Endothelial cell of umbilical vein (primary cell): Measurements from ENCODE around the gene CAMSAP1. TPM values are rescaled to one million over a fixed set of nuclear protein-coding genes. Genes with fewer than 3 reads are reported as not detected.

Source experiments
- BruUV-seq: library from RNA; stranded (reverse); fragments of 400-500 nt; replicated peaks from 2 replicates; lab custom pipeline; 2021; lab: Mats Ljungman, UMichigan
- CTCF ChIA-PET: fragments of 300-600, 350-600 bp; sonication (Branson Sonifier 250); formaldehyde crosslinking; loops from one replicate; lab custom pipeline; 2021; ENCODE audit warnings: antibody characterized with exemption, inconsistent platforms; lab: Charles Lee
- POLR2A ChIA-PET: fragments of 300-600, 350-600 bp; sonication (Branson Sonifier 250); formaldehyde crosslinking; loops from one replicate; lab custom pipeline; 2021; ENCODE audit warnings: antibody characterized with exemption, inconsistent platforms; lab: Charles Lee
- DNase-seq: peaks from one replicate; pipeline ENCODE4 v3.0.0-alpha.2; 2011; ENCODE audit warnings: low read depth, low spot score
- FAIRE-seq: peaks from 2 replicates; lab custom pipeline; 2011; peaks lifted over from hg19 to GRCh38; lab: Jason Lieb, UNC
- H2AFZ ChIP-seq: 2 replicates; pipeline ENCODE4 v1.6.0; 2012; ENCODE audit warnings: low read depth, low read length, control low read depth, inconsistent platforms
- H3K27ac ChIP-seq: 2 replicates; pipeline ENCODE4 v1.5.1; 2011; ENCODE audit warnings: low read depth, mild to moderate bottlenecking, control low read depth, low read length, moderate library complexity; ENCODE audit not compliant: insufficient read depth
- H3K27me3 ChIP-seq, 2 experiments: 2 replicates each; pipeline versions ENCODE4 v1.6.0 to v1.6.1; 2011; ENCODE audit warnings: low read length in 2 of 2, mixed read lengths in 1 of 2; ENCODE audit not compliant: control insufficient read depth in 2 of 2, insufficient read depth in 2 of 2
- H3K36me3 ChIP-seq, 2 experiments: 2 replicates in 1 of 2; 3 replicates in 1 of 2; pipeline ENCODE4 v1.5.1; 2011; ENCODE audit warnings: low read length in 2 of 2, mild to moderate bottlenecking in 1 of 2, moderate library complexity in 1 of 2; ENCODE audit not compliant: control insufficient read depth in 2 of 2, insufficient read depth in 2 of 2; ENCODE audit errors: extremely low read depth in 1 of 2
- H3K4me1 ChIP-seq: 3 replicates; pipeline ENCODE4 v1.5.1; 2011; ENCODE audit warnings: mild to moderate bottlenecking, low read length; ENCODE audit not compliant: control insufficient read depth, insufficient read depth; ENCODE audit errors: extremely low read depth
- H3K4me2 ChIP-seq: 2 replicates; pipeline ENCODE4 v1.6.1; 2011; ENCODE audit warnings: low read length, control low read depth, mixed read lengths; ENCODE audit not compliant: insufficient read depth
- H3K4me3 ChIP-seq, 3 experiments: fragments of 200-600 bp in 1 of 3; sonication (generic), shearing (Covaris generic) in 1 of 3; replicated peaks in 1 of 3; 2 replicates each; pipeline ENCODE4 v1.5.1; 2011 to 2016; ENCODE audit warnings: control low read depth in 3 of 3, low read length in 3 of 3, mild to moderate bottlenecking in 2 of 3, inconsistent platforms in 1 of 3, low read depth in 1 of 3, moderate library complexity in 1 of 3; ENCODE audit not compliant: insufficient read depth in 1 of 3
- H3K79me2 ChIP-seq: 2 replicates; pipeline ENCODE4 v1.6.0; 2012; ENCODE audit warnings: low read length, inconsistent platforms; ENCODE audit not compliant: control insufficient read depth, insufficient read depth
- H3K9ac ChIP-seq: replicated peaks from 2 replicates; pipeline ENCODE3; 2011; ENCODE audit warnings: low read length, control low read depth; ENCODE audit not compliant: insufficient read depth; ENCODE audit errors: extremely low read depth
- H3K9me1 ChIP-seq: replicated peaks from 3 replicates; pipeline ENCODE4 v1.6.0; 2011; ENCODE audit warnings: mild to moderate bottlenecking, low read length; ENCODE audit not compliant: control insufficient read depth, insufficient read depth; ENCODE audit errors: extremely low read depth
- H3K9me3 ChIP-seq: replicated peaks from 2 replicates; pipeline ENCODE4 v1.5.1; 2012; ENCODE audit warnings: low read length, inconsistent platforms; ENCODE audit not compliant: control insufficient read depth, insufficient read depth
- H4K20me1 ChIP-seq: replicated peaks from 2 replicates; pipeline ENCODE3; 2011; ENCODE audit warnings: mild to moderate bottlenecking, low read length; ENCODE audit not compliant: control insufficient read depth, insufficient read depth; ENCODE audit errors: extremely low read depth
- CTCF ChIP-seq, 2 donors: IDR thresholded peaks; 1 replicate in 1 of 2; 2 replicates in 1 of 2; pipeline ENCODE4 v1.5.1; 2011; ENCODE audit warnings: low read length in 2 of 2, mild to moderate bottlenecking in 2 of 2, moderate library complexity in 2 of 2, control low read depth in 1 of 2, inconsistent platforms in 1 of 2, low read depth in 1 of 2; ENCODE audit not compliant: insufficient read depth in 1 of 2; ENCODE audit errors: extremely low read depth in 1 of 2
- EZH2 ChIP-seq: IDR thresholded peaks from 2 replicates; pipeline ENCODE4 v1.6.1; 2012; ENCODE audit warnings: borderline replicate concordance, low read depth, mild to moderate bottlenecking, moderate library complexity, low read length, inconsistent platforms; ENCODE audit not compliant: severe bottlenecking
- FOS ChIP-seq: IDR thresholded peaks from 2 replicates; pipeline ENCODE4 v1.6.1; 2011; ENCODE audit warnings: mild to moderate bottlenecking, low read length, moderate library complexity, borderline replicate concordance; ENCODE audit not compliant: insufficient read depth
- GATA2 ChIP-seq: IDR thresholded peaks from 2 replicates; pipeline ENCODE4 v1.7.0; 2011; ENCODE audit warnings: low read depth, mild to moderate bottlenecking, moderate library complexity, mixed read lengths, low read length; ENCODE audit not compliant: insufficient read length, insufficient read depth
- JUN ChIP-seq: IDR thresholded peaks from 2 replicates; pipeline ENCODE4 v1.6.1; 2011; ENCODE audit warnings: borderline replicate concordance, low read depth; ENCODE audit not compliant: insufficient read length, insufficient read depth
- MAX ChIP-seq: IDR thresholded peaks from 2 replicates; pipeline ENCODE4 v1.6.1; 2011; ENCODE audit not compliant: insufficient read depth, insufficient read length
- MYC ChIP-seq: IDR thresholded peaks from one replicate; pipeline ENCODE4 v1.6.1; 2011; ENCODE audit warnings: mild to moderate bottlenecking, low read depth, low read length
- POLR2A ChIP-seq: IDR thresholded peaks from 2 replicates; pipeline ENCODE4 v1.6.1; 2012; ENCODE audit warnings: low read depth, mild to moderate bottlenecking, control low read depth, low read length
- POLR2AphosphoS5 ChIP-seq: IDR thresholded peaks from 2 replicates; pipeline ENCODE4 v1.6.1; 2012; ENCODE audit warnings: low read depth, mild to moderate bottlenecking, control low read depth, low read length, moderate library complexity; ENCODE audit not compliant: insufficient read depth
- dilution Hi-C: fragments of 300-500 bp; cut with MboI; formaldehyde crosslinking; loops from one replicate; pipeline ENCODE4 v1.15.0; 2019; ENCODE audit warnings: low sequenced_read_pairs; ENCODE audit not compliant: extremely low pct_ligation_motif_present
- intact Hi-C: fragments of 100-400 bp; cut with micrococcal nuclease; formaldehyde crosslinking; loops from one replicate; pipeline ENCODE4 v1.10.0; 2022
- polyA plus RNA-seq, 4 experiments: library from polyadenylated mRNA; depleted of rRNA in 3 of 4; stranded (reverse) in 3 of 4; unstranded in 1 of 4; fragments of >200 nt; gene quantifications; 2 replicates each; pipeline versions ENCODE4 v1.2.1 to v1.2.3, GENCODE V29; 2011 to 2012; ENCODE audit warnings: missing spikeins in 1 of 4
- total RNA-seq: library from RNA; stranded (reverse); gene quantifications from 2 replicates; pipeline ENCODE4 v1.2.3, GENCODE V29; 2021

Gene CAMSAP1
- total and polyA plus RNA-seq, 2 donors (not counting 3 experiments of a cell fraction or from before 2014, with no cell fraction given): 8.1 to 25.5 TPM

- CTCF ChIA-PET: interaction anchor here (1.0 to 1.7 kb wide), 4 partner anchors 41 to 217 kb away, joined by 3 to 8 read pairs (median 6); no protein-coding TSS in a partner anchor
- Histone ChIP-seq H3K9me3 (no peaks in the 10 kb centered on the region), H2AFZ (no peak overlapping the region), H3K4me2 (peak overlapping the region; percentile 99), H3K79me2 (peaks cover 82% of the 10 kb centered on the region), H3K4me1 (peaks cover 36% of the 10 kb centered on the region), H3K9me1 (no peaks in the 10 kb centered on the region), H4K20me1 (no peaks in the 10 kb centered on the region), H3K27ac (peak overlapping the region; percentile 45), H3K9ac (peak overlapping the region; percentile 49), H3K36me3 (no peaks in the 10 kb centered on the region), H3K4me3 (peak overlapping the region; percentile 42 to 84 (median 73)), H3K27me3 (no peaks in the 10 kb centered on the region)
- TSS peak; percentile 28 for BruUV-seq
- dilution Hi-C loops: no loop called here
- TF ChIP-seq FOS: no peak
- TF ChIP-seq JUN: no peak
- no peak for TF ChIP-seq CTCF (IDR thresholded peaks at IDR 0.05; ENCODE audit: extremely low read depth in 1 of 2, insufficient read depth in 1 of 2, low read depth in 1 of 2, low read length in 2 of 2)
- TF ChIP-seq POLR2AphosphoS5: no peak
- no peak for TF ChIP-seq MAX
- no peak for TF ChIP-seq EZH2
- TF ChIP-seq GATA2: no peak
- no peak for TF ChIP-seq POLR2A
- no peak for TF ChIP-seq MYC
- intact Hi-C loops: loop anchor here (1.0 to 2.0 kb wide), 3 partner anchors 41 to 213 kb away; partner anchors contain the start of genes TMEM250 and UBAC1
- DNase-seq (no peak), FAIRE-seq (peak; percentile 79)
- POLR2A ChIA-PET: no interaction called here
Observed at GRCh38 chr9:135905380-135906258, 1.7 kb downstream of the CAMSAP1 start.
